H9 (cell line): ENCODE data around the gene RAB3B. TPM values are rescaled to one million over a fixed set of nuclear protein-coding genes. Genes with fewer than 3 reads are reported as not detected.

Source experiments
- DNase-seq: peaks from one replicate; pipeline ENCODE4 v3.0.0-alpha.2; 2017
- H2AFZ ChIP-seq: one replicate; pipeline ENCODE4 v1.6.1; 2013; ENCODE audit warnings: mild to moderate bottlenecking, low read length, control low read depth, moderate library complexity
- H2AK5ac ChIP-seq: 2 replicates; pipeline ENCODE4 v1.6.1; 2013; ENCODE audit warnings: low read length, control low read depth, mixed read lengths; ENCODE audit not compliant: insufficient read length
- H2BK120ac ChIP-seq: one replicate; pipeline ENCODE4 v1.6.1; 2013; ENCODE audit warnings: low read depth, mild to moderate bottlenecking, low read length, control low read depth, inconsistent platforms; ENCODE audit not compliant: poor library complexity, severe bottlenecking
- H2BK12ac ChIP-seq: 2 replicates; pipeline ENCODE4 v1.6.1; 2013; ENCODE audit warnings: low read length, control low read depth, mixed read lengths, low read depth; ENCODE audit not compliant: insufficient read length
- H2BK15ac ChIP-seq: 2 replicates; pipeline ENCODE4 v1.6.1; 2013; ENCODE audit warnings: low read depth, low read length, control low read depth
- H2BK20ac ChIP-seq: one replicate; pipeline ENCODE4 v1.6.1; 2013; ENCODE audit warnings: low read depth, mild to moderate bottlenecking, low read length, control low read depth, inconsistent platforms; ENCODE audit not compliant: poor library complexity, severe bottlenecking
- H2BK5ac ChIP-seq: 2 replicates; pipeline ENCODE4 v1.6.1; 2013; ENCODE audit warnings: low read length, control low read depth, mixed read lengths; ENCODE audit not compliant: insufficient read length
- H3K14ac ChIP-seq: 2 replicates; pipeline ENCODE4 v1.6.1; 2013; ENCODE audit warnings: low read length, control low read depth; ENCODE audit not compliant: insufficient read depth
- H3K18ac ChIP-seq: 2 replicates; pipeline ENCODE4 v1.6.1; 2013; ENCODE audit warnings: low read depth, mild to moderate bottlenecking, mixed read lengths, low read length, control low read depth; ENCODE audit not compliant: insufficient read length
- H3K23ac ChIP-seq: 2 replicates; pipeline ENCODE4 v1.6.1; 2013; ENCODE audit warnings: low read length, control low read depth, mixed read lengths, low read depth; ENCODE audit not compliant: insufficient read length
- H3K23me2 ChIP-seq: 2 replicates; pipeline ENCODE4 v1.6.1; 2013; ENCODE audit warnings: low read depth, mild to moderate bottlenecking, mixed read lengths, low read length, control low read depth; ENCODE audit not compliant: insufficient read length, poor library complexity, severe bottlenecking
- H3K27ac ChIP-seq: 2 replicates; pipeline ENCODE4 v1.5.1; 2013; ENCODE audit warnings: low read length, control low read depth, mixed read lengths, low read depth; ENCODE audit not compliant: insufficient read length
- H3K27me3 ChIP-seq: 2 replicates; pipeline ENCODE4 v1.6.1; 2013; ENCODE audit warnings: low read length, control low read depth, inconsistent platforms; ENCODE audit not compliant: insufficient read depth
- H3K4ac ChIP-seq: 2 replicates; pipeline ENCODE4 v1.6.1; 2013; ENCODE audit warnings: low read depth, mild to moderate bottlenecking, control low read depth, inconsistent platforms, low read length, moderate library complexity
- H3K4me1 ChIP-seq: 2 replicates; pipeline ENCODE4 v1.6.1; 2013; ENCODE audit warnings: low read length, control low read depth, inconsistent platforms; ENCODE audit not compliant: insufficient read depth
- H3K4me2 ChIP-seq: 2 replicates; pipeline ENCODE4 v1.6.1; 2013; ENCODE audit warnings: low read length, control low read depth, mixed read lengths; ENCODE audit not compliant: insufficient read length, insufficient read depth
- H3K56ac ChIP-seq: 2 replicates; pipeline ENCODE4 v1.6.1; 2013; ENCODE audit warnings: low read depth, mild to moderate bottlenecking, mixed read lengths, low read length, control low read depth; ENCODE audit not compliant: insufficient read length
- H3K79me1 ChIP-seq: 2 replicates; pipeline ENCODE4 v1.6.1; 2013; ENCODE audit warnings: low read depth, mild to moderate bottlenecking, moderate library complexity, low read length, control low read depth, inconsistent platforms; ENCODE audit not compliant: insufficient read depth, poor library complexity, severe bottlenecking
- H3K79me2 ChIP-seq: 2 replicates; pipeline ENCODE4 v1.6.1; 2013; ENCODE audit warnings: low read length, control low read depth, inconsistent platforms; ENCODE audit not compliant: insufficient read depth
- H3K9ac ChIP-seq: 2 replicates; pipeline ENCODE4 v1.6.1; 2013; ENCODE audit warnings: low read length, control low read depth, mixed read lengths; ENCODE audit not compliant: insufficient read length; ENCODE audit errors: extremely low read depth
- H3K9me3 ChIP-seq: one replicate; pipeline ENCODE4 v1.6.1; 2013; ENCODE audit warnings: low read depth, low read length, inconsistent platforms; ENCODE audit not compliant: control insufficient read depth
- H3T11ph ChIP-seq: one replicate; pipeline ENCODE4 v1.6.1; 2013; ENCODE audit warnings: mild to moderate bottlenecking, low read length, control low read depth, inconsistent platforms
- H4K20me1 ChIP-seq: one replicate; pipeline ENCODE4 v1.6.1; 2013; ENCODE audit not compliant: control insufficient read depth, insufficient read length, insufficient read depth
- H4K5ac ChIP-seq: 2 replicates; pipeline ENCODE4 v1.6.1; 2013; ENCODE audit warnings: low read depth, mild to moderate bottlenecking, mixed read lengths, low read length, control low read depth; ENCODE audit not compliant: insufficient read length
- H4K8ac ChIP-seq: replicated peaks from 2 replicates; pipeline ENCODE4 v1.6.1; 2013; ENCODE audit warnings: low read length, control low read depth, mixed read lengths, low read depth; ENCODE audit not compliant: insufficient read length
- H4K91ac ChIP-seq: 2 replicates; pipeline ENCODE4 v1.6.1; 2013; ENCODE audit warnings: low read depth, mild to moderate bottlenecking, moderate library complexity, mixed read lengths, low read length, control low read depth; ENCODE audit not compliant: insufficient read length
- H3K27ac Mint-ChIP-seq, 3 experiments: 2 replicates in 2 of 3; 3 replicates in 1 of 3; pipeline ENCODE4 v1.8.0; 2020 to 2021; ENCODE audit warnings: mixed read lengths in 3 of 3, mild to moderate bottlenecking in 1 of 3, moderate library complexity in 1 of 3
- H3K27me3 Mint-ChIP-seq: 2 replicates; pipeline ENCODE4 v1.8.0; 2021; ENCODE audit warnings: low read depth, mild to moderate bottlenecking, moderate library complexity, mixed read lengths
- H3K36me3 Mint-ChIP-seq, 3 experiments: 2 replicates in 2 of 3; 3 replicates in 1 of 3; pipeline ENCODE4 v1.8.0; 2020 to 2021; ENCODE audit warnings: low read depth in 3 of 3, mixed read lengths in 3 of 3; ENCODE audit not compliant: insufficient read depth in 1 of 3
- H3K4me1 Mint-ChIP-seq, 2 experiments: 2 replicates each; pipeline ENCODE4 v1.8.0; 2020; ENCODE audit warnings: mixed read lengths in 2 of 2
- H3K4me3 Mint-ChIP-seq, 2 experiments: 2 replicates in 1 of 2; 3 replicates in 1 of 2; pipeline ENCODE4 v1.8.0; 2020 to 2021; ENCODE audit warnings: mild to moderate bottlenecking in 2 of 2, mixed read lengths in 2 of 2, moderate library complexity in 1 of 2
- H3K9me3 Mint-ChIP-seq, 2 experiments: 2 replicates in 1 of 2; 3 replicates in 1 of 2; pipeline ENCODE4 v1.8.0; 2020; ENCODE audit warnings: mild to moderate bottlenecking in 2 of 2, mixed read lengths in 2 of 2, moderate library complexity in 1 of 2
- CTCF ChIP-seq: fragments of 200-600 bp; sonication (generic); conservative IDR thresholded peaks from 3 replicates; pipeline ENCODE4 v1.8.0; 2021; ENCODE audit warnings: antibody characterized with exemption, mild to moderate bottlenecking
- WGBS: extraction: QIAGEN DNeasy Blood & Tissue Kit; methylation state at CpG from one replicate; pipeline ENCODE4 v1.1.7; 2013; ENCODE audit warnings: missing lambda C conversion rate, low lambda C conversion rate, mixed read lengths; ENCODE audit not compliant: insufficient read length; ENCODE audit errors: extremely low coverage; 5-methylcytosine and 5-hydroxymethylcytosine counted together
- total RNA-seq: library from RNA; stranded (reverse); gene quantifications from 2 replicates; pipeline ENCODE4 v1.2.1, GENCODE V29; 2021

The RAB3B gene
- total RNA-seq, 1 experiment from 2014 or later: 30.6 TPM

DNA sequence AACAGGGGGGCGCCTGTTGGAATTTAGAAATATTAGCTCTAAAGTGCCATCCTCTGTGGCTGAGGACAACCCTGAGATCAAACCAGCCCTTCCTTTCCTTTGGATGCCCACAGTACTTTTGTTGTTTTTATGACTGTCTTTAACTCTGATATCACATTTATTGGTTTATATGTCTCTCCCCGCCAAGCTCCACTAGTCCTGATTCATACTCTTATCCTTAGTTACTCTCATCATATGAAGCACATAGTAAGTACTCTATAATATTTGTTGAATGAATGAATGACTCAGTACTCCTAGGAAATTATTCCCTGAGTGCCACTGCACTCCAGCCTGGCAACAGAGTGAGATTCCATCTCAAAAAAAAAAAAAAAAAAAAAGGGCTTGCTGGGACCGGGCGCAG lies 89.3 kb downstream of the RAB3B start:
- H2BK120ac ChIP-seq: no peak overlapping the region
- no peak overlapping the region for H4K8ac ChIP-seq
- Mint-ChIP-seq H3K4me3 (no peak overlapping the region), H3K4me1 (peaks cover 12 to 14% of the 10 kb centered on the region in 2 experiments), H3K36me3 (peaks cover 0 to 2% (median 0%) of the 10 kb centered on the region in 3 experiments; a peak in 1 of 7 replicates), H3K9me3 (no peaks in the 10 kb centered on the region; a peak in 2 of 5 replicates), H3K27ac (0 out of 7 replicates have a peak overlapping the region, but pooled peaks of 1 of the 3 experiments have one; percentile 5), H3K27me3 (no peaks in the 10 kb centered on the region)
- H3K23me2 ChIP-seq: no peaks in the 10 kb centered on the region
- no peak overlapping the region for H2BK5ac ChIP-seq
- H3T11ph ChIP-seq: no peak overlapping the region
- no peaks in the 10 kb centered on the region for H3K79me1 ChIP-seq
- no peak overlapping the region for H3K4me2 ChIP-seq
- H4K20me1 ChIP-seq: no peaks in the 10 kb centered on the region
- H2BK12ac ChIP-seq: no peak overlapping the region
- H3K14ac ChIP-seq: no peak overlapping the region
- H3K27ac ChIP-seq: no peak overlapping the region
- H3K79me2 ChIP-seq: no peaks in the 10 kb centered on the region
- H4K5ac ChIP-seq: no peak overlapping the region
- no peak overlapping the region for H2BK15ac ChIP-seq
- no peak overlapping the region for H3K9ac ChIP-seq
- no peak overlapping the region for H3K18ac ChIP-seq
- no peaks in the 10 kb centered on the region for H3K27me3 ChIP-seq
- WGBS: no CpG with 5 or more reads among the region's 4 CpGs
- H3K56ac ChIP-seq: no peak overlapping the region
- H3K4ac ChIP-seq: no peak overlapping the region
- H3K4me1 ChIP-seq: 0 out of 2 replicates have a peak, but pooled peaks cover 3% of the 10 kb centered on the region
- H2AK5ac ChIP-seq: no peak overlapping the region
- no peak for TF ChIP-seq CTCF
- no peak overlapping the region for H3K23ac ChIP-seq
- H2BK20ac ChIP-seq: no peak overlapping the region
- no peak for DNase-seq
- no peak overlapping the region for H2AFZ ChIP-seq
- H3K9me3 ChIP-seq: no peaks in the 10 kb centered on the region
- H4K91ac ChIP-seq: no peak overlapping the region
